GM12801 (cell line): Measurements from ENCODE around the gene IGF2R.

ENCODE experiments used
- TF ChIP-seq, protein P1 (sequence below): IDR thresholded peaks from one replicate; pipeline ENCODE4 v1.5.1; 2011; ENCODE audit warnings: control low read depth; ENCODE audit not compliant: insufficient read length; ENCODE audit errors: extremely low read depth

The IGF2R gene

DNA sequence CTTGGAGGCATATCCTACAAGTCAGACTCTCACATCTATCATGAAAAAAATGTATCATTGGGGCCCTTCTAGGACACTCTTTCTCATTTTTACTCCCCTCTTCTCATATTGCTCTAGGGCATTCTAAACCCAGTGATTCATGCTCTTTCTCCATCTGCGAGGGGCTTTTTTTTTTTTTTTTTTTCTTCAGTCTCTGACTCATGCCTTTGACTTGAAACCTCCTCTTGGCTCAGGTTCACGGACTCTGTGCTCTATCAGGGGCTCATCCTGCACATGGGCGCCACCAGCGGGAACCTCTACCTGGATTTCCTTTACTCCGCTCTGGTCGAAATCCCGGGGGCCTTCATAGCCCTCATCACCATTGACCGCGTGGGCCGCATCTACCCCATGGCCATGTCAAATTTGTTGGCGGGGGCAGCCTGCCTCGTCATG, 170.6 kb downstream of the IGF2R start:
- TF ChIP-seq, protein P1, sequence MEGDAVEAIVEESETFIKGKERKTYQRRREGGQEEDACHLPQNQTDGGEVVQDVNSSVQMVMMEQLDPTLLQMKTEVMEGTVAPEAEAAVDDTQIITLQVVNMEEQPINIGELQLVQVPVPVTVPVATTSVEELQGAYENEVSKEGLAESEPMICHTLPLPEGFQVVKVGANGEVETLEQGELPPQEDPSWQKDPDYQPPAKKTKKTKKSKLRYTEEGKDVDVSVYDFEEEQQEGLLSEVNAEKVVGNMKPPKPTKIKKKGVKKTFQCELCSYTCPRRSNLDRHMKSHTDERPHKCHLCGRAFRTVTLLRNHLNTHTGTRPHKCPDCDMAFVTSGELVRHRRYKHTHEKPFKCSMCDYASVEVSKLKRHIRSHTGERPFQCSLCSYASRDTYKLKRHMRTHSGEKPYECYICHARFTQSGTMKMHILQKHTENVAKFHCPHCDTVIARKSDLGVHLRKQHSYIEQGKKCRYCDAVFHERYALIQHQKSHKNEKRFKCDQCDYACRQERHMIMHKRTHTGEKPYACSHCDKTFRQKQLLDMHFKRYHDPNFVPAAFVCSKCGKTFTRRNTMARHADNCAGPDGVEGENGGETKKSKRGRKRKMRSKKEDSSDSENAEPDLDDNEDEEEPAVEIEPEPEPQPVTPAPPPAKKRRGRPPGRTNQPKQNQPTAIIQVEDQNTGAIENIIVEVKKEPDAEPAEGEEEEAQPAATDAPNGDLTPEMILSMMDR, result no peak

DNA sequence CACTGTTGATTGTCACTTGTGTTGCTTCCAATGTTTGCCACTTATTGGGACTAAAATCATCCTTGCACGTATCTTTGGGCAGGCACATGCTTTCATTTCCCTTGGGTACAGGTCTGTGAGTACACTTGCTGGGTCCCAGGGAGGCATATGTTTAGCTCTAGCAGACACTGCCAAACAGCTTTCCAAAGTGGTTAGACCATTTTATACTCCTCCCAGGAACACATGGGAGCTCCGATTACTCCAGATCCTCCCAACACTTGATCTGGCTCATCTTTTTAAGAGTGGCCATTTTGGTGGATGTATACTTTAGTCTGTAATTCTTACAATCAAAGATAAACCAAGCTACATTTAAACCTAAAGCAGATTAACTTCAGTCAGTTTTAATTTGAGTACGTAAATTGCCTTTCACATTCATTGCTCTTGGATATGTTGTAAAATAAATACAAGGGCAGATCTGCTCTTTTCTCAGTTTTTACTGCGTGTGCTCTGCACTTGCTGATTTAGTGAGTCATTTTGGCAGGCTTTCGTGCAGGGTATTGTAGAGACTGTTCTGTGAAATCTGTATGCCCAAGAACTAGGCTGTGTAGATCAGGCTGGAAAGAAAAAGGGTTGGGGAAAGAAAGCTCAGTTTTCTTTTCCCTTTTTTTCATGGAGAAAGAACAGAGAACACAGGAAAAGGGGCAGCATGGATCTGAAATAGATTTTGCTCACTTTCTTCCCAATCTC, 172.3 kb downstream of the IGF2R start:
- TF ChIP-seq, protein P1, result no peak

DNA sequence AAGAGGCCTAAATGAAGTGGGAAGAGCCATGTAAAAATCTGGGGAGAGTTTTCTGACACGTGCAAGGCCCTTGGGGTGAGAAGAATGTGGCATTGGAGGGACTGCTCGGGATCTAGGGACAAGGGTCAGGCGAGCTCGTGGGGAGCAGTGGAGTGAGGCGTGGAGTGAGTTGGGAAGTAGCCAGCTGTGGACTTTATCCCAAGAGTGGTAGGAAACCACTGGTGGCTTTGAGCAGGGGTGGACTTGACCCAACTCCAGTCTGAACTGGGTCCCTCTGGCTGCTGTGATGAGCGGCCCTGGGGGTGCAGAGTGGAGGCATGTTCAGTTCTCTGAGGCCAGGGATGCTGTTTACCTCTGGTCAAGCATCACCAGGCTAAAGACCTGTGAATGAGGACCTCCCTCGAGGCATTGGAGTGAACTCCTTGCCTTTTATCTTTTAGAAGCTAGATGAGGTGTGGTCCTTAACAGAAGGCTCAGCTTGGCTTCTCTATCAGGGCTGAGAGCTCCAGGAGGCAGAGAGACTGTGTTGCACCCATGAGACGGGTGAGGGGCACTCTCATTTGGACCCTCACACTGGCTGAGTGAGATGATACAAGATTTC, 173.3 kb downstream of the IGF2R start:
- TF ChIP-seq, protein P1, result no peak

DNA sequence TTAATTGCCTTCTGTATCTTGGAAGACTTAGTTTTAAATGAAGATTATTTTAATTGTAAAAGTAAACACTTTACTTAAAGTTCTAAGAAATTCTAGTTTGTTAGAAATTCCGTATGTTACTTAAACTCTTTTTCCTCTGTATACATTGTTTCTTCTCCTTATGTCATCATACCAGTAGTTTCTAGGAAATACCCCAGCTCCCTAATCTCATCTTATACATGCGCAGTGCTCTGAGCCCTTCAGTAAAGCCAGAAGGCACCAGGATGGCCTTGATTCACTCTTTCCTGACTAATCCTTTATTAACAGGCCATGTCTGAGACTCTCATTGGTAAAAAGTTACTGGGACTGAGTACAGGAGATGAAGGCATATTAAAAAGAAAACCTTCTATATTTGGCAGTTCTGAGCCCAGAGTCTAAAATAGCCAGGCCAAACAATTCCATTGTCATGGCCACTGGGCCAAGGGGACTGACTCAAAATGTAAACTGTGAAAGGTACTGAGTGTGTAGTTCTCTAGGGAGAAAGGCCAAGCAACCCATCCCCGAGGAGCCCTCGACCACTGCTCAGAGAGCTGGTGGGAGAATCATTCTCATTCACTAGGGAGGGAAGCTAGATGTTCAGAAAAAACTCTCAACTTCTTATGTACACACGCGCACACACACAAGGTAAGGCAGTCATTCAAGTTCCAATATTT, 177.7 kb downstream of the IGF2R start:
- TF ChIP-seq, protein P1, result no peak

DNA sequence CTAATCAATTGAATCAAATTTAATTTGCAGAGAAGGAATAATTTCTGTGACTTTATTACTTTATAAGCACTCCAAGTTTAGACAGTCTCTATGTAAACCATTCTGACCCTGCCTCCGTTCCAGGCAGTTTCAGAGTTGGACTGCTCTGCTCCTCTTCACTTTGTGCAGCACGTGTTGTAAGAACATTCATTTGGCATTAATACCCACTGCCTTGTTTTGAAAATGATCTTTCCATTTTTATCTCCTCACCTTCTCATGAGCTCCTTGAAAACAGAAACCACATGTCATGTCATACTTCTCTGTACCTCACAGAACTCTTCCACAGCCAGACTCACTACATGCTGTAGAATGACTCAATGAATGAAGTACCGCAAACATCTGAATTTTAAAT, 178.3 kb downstream of the IGF2R start:
- TF ChIP-seq, protein P1, result no peak

DNA sequence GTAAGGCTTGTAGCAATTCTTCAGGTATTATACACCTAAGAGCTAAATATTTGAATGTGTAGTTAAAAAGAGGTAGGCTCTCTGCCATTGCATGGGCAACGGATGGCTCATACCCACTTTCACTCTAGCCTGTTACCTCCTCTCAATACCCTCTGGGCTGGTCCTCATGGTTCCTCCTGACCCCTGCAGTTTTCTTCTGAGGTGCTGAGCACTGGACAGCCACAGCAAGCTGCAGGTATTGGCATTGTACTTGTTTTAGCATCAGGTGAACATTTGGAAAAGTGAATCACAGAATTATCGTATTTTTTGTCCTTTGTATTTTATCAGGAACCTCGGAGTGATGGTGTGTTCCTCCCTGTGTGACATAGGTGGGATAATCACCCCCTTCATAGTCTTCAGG, 185.6 kb downstream of the IGF2R start:
- TF ChIP-seq, protein P1, result no peak

DNA sequence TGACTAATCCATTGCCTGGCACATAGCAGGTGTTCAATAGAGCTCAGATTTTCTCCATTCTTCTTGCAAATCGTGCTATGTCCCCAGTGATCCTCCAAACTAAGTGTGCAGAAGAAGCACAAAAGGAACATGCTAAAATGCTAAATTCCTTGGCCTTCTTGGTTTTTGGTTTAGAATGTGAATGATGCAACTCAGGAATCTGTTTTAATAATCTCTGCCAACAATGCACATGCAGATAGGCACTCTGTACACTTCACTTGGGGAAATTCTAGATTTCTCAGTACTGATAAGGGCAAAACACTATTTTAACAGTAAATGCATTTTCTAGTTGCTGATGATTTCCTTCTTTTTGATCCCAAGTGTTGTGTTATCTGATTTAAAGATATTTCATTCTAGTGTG, 188.0 kb downstream of the IGF2R start:
- TF ChIP-seq, protein P1, result no peak
